ENCODE data around the gene PCSK5. TPM values are rescaled to one million over a fixed set of nuclear protein-coding genes. Genes with fewer than 3 reads are reported as not detected.
"Not testable (repeated sequence)": the region's sequence is repeated elsewhere in the genome, so short reads cannot be mapped to it uniquely, and the experiment has no call there.

The PCSK5 gene
- total and polyA plus RNA-seq, 2 of the 8 experiments (the other 6 are each of a cell fraction or from before 2014, with no cell fraction given): 5.5 to 10.7 TPM

GRCh38 chr9:76077537-76077936, 187.1 kb downstream of the PCSK5 start:
- Histone ChIP-seq H3K79me1 (ENCODE audit: low read depth, low read length) (no peaks in the 10 kb centered on the region), H2BK120ac (replicated peaks; ENCODE audit: low read depth, low read length) (no peak overlapping the region), H3K27me3 (replicated peaks in 1 of 4; ENCODE audit: control insufficient read depth in 3 of 4, extremely low read depth in 1 of 4, insufficient read depth in 3 of 4, low read length in 3 of 4) (no peaks in the 10 kb centered on the region), H3K9me3 (ENCODE audit: insufficient read depth in 2 of 2, low read depth in 1 of 2, low read length in 1 of 2) (0 out of 4 replicates have a peak, but pooled peaks cover 0 to 2% of the 10 kb centered on the region in 2 experiments), H4K20me1 (replicated peaks in 1 of 2; ENCODE audit: control insufficient read depth in 1 of 2, insufficient read depth in 2 of 2, low read length in 2 of 2) (peaks cover 0 to 1% of the 10 kb centered on the region in 2 experiments), H4K8ac (ENCODE audit: extremely low read depth, insufficient read depth, low read length) (no peak overlapping the region), H3K9ac (replicated peaks in 1 of 4; ENCODE audit: extremely low read depth in 1 of 4, low read depth in 3 of 4, low read length in 3 of 4) (no peak overlapping the region), H2BK12ac (ENCODE audit: low read depth, low read length) (no peak overlapping the region), H3K36me3 (ENCODE audit: control insufficient read depth in 2 of 4, insufficient read depth in 4 of 4, low read length in 3 of 4) (peaks cover 0 to 3% (median 0%) of the 10 kb centered on the region in 4 experiments; a peak in 1 of 8 replicates), H2BK20ac (ENCODE audit: low read length) (no peak overlapping the region), H3K4me3 (ENCODE audit: extremely low read depth in 1 of 4, insufficient read depth in 2 of 4, low read depth in 3 of 4, low read length in 4 of 4) (no peak overlapping the region), H3K4ac (replicated peaks; ENCODE audit: insufficient read length, low read depth, low read length) (no peak overlapping the region), H3K14ac (ENCODE audit: insufficient read length) (no peak overlapping the region), H2AFZ (ENCODE audit: low read length) (no peak overlapping the region), H3K79me2 (ENCODE audit: control insufficient read depth in 1 of 2, insufficient read depth in 2 of 2, low read length in 2 of 2) (no peaks in the 10 kb centered on the region), H3K23ac (ENCODE audit: insufficient read length) (no peak overlapping the region), H2BK15ac (ENCODE audit: low read length) (no peak overlapping the region), H2BK5ac (ENCODE audit: low read depth, low read length) (no peak overlapping the region), H3K4me1 (replicated peaks in 1 of 4; ENCODE audit: control insufficient read depth in 3 of 4, insufficient read depth in 4 of 4, low read length in 3 of 4) (no peaks in the 10 kb centered on the region), H4K5ac (ENCODE audit: insufficient read length, low read depth, low read length) (no peak overlapping the region), H3K18ac (ENCODE audit: extremely low read depth, low read length) (no peak overlapping the region), H4K91ac (replicated peaks; ENCODE audit: insufficient read length, low read length) (no peak overlapping the region), H3K4me2 (ENCODE audit: insufficient read depth in 1 of 2, low read depth in 2 of 2, low read length in 2 of 2) (no peak overlapping the region), H2AK5ac (ENCODE audit: low read depth, low read length) (no peak overlapping the region), H3K56ac (replicated peaks; ENCODE audit: insufficient read length, low read depth, low read length) (no peak overlapping the region), H3K23me2 (ENCODE audit: low read depth, low read length) (no peaks in the 10 kb centered on the region), H3K27ac (ENCODE audit: low read depth, low read length) (no peak overlapping the region)
- no peak for DNase-seq (ENCODE audit: low read depth in 1 of 2, low spot score in 2 of 2)
- TF ChIP-seq SIRT6 (IDR thresholded peaks at IDR 0.05; ENCODE audit: low read length) (no peak), KDM1A (IDR thresholded peaks at IDR 0.05; ENCODE audit: borderline replicate concordance, low read length) (peak; percentile 51; the same call in 1 of the 2 replicates)
- POLR2A ChIA-PET (ENCODE audit: partially characterized antibody): no interaction called here
- CTCF ChIA-PET (ENCODE audit: partially characterized antibody): interaction anchor here (0.7 kb wide), 1 partner anchor 9 kb away, joined by 3 read pairs; no protein-coding TSS in a partner anchor
- no peak for FAIRE-seq

- WGBS, 2 experiments (ENCODE audit: extremely low coverage in 1 of 2, insufficient coverage in 1 of 2, insufficient read length in 1 of 2, insufficient replicate concordance in 2 of 2, low coverage in 1 of 2, low lambda C conversion rate in 2 of 2, missing lambda C conversion rate in 1 of 2): 92% methylated on average over 5 of the region's 5 CpGs; no CpG with 5 or more reads in 1 of the 2 experiments
- H3K9me3 ChIP-seq (ENCODE audit: insufficient read depth in 2 of 2, low read depth in 1 of 2, low read length in 1 of 2); DNase-seq (ENCODE audit: low read depth in 1 of 2, low spot score in 2 of 2); FAIRE-seq; H2BK12ac ChIP-seq (ENCODE audit: low read depth, low read length); H4K20me1 ChIP-seq (replicated peaks in 1 of 2; ENCODE audit: control insufficient read depth in 1 of 2, insufficient read depth in 2 of 2, low read length in 2 of 2); H3K4me1 ChIP-seq (replicated peaks in 1 of 4; ENCODE audit: control insufficient read depth in 3 of 4, insufficient read depth in 4 of 4, low read length in 3 of 4); H3K27ac ChIP-seq (ENCODE audit: low read depth, low read length); H3K79me1 ChIP-seq (ENCODE audit: low read depth, low read length); H3K4me2 ChIP-seq (ENCODE audit: insufficient read depth in 1 of 2, low read depth in 2 of 2, low read length in 2 of 2); H3K36me3 ChIP-seq (ENCODE audit: control insufficient read depth in 2 of 4, insufficient read depth in 4 of 4, low read length in 3 of 4); H3K4me3 ChIP-seq (ENCODE audit: extremely low read depth in 1 of 4, insufficient read depth in 2 of 4, low read depth in 3 of 4, low read length in 4 of 4); H3K18ac ChIP-seq (ENCODE audit: extremely low read depth, low read length); H2BK15ac ChIP-seq (ENCODE audit: low read length); H3K4ac ChIP-seq (replicated peaks; ENCODE audit: insufficient read length, low read depth, low read length); H3K9ac ChIP-seq (replicated peaks in 1 of 4; ENCODE audit: extremely low read depth in 1 of 4, low read depth in 3 of 4, low read length in 3 of 4); H3K27me3 ChIP-seq (replicated peaks in 1 of 4; ENCODE audit: control insufficient read depth in 3 of 4, extremely low read depth in 1 of 4, insufficient read depth in 3 of 4, low read length in 3 of 4); H3K23ac ChIP-seq (ENCODE audit: insufficient read length); H3K14ac ChIP-seq (ENCODE audit: insufficient read length); H4K5ac ChIP-seq (ENCODE audit: insufficient read length, low read depth, low read length); H2BK20ac ChIP-seq (ENCODE audit: low read length); H2BK120ac ChIP-seq (replicated peaks; ENCODE audit: low read depth, low read length); H3K23me2 ChIP-seq (ENCODE audit: low read depth, low read length); H2AK5ac ChIP-seq (ENCODE audit: low read depth, low read length); H3K56ac ChIP-seq (replicated peaks; ENCODE audit: insufficient read length, low read depth, low read length); H4K91ac ChIP-seq (replicated peaks; ENCODE audit: insufficient read length, low read length); POLR2A ChIA-PET (ENCODE audit: partially characterized antibody); H2AFZ ChIP-seq (ENCODE audit: low read length); H2BK5ac ChIP-seq (ENCODE audit: low read depth, low read length); H3K79me2 ChIP-seq (ENCODE audit: control insufficient read depth in 1 of 2, insufficient read depth in 2 of 2, low read length in 2 of 2); H4K8ac ChIP-seq (ENCODE audit: extremely low read depth, insufficient read depth, low read length): not testable (repeated sequence)
- CTCF ChIA-PET (ENCODE audit: partially characterized antibody): interaction anchor here (0.6 kb wide), 2 partner anchors 41 to 761 kb away, joined by 3 to 4 read pairs; no protein-coding TSS in a partner anchor
These were observed 190.8 kb downstream of the PCSK5 start for GRCh38 chr9:76081281-76081680.
